ENCODE data around the gene APEH.

GRCh38 chr3:49650637-49651036 is 23.5 kb upstream of the APEH start:
- no peak for TF ChIP-seq EZH2 (IDR thresholded peaks at IDR 0.05)
- no peak for TF ChIP-seq POLR2AphosphoS5 (IDR thresholded peaks at IDR 0.05; ENCODE audit: borderline replicate concordance, low read depth, low read length)

All from SK-N-MC (cell line).